ENCODE data around the gene LAMA4. TPM values are rescaled to one million over a fixed set of nuclear protein-coding genes. Genes with fewer than 3 reads are reported as not detected.

Gene LAMA4
- polyA plus RNA-seq, 1 donor from 2014 or later: 0.69 TPM

DNA sequence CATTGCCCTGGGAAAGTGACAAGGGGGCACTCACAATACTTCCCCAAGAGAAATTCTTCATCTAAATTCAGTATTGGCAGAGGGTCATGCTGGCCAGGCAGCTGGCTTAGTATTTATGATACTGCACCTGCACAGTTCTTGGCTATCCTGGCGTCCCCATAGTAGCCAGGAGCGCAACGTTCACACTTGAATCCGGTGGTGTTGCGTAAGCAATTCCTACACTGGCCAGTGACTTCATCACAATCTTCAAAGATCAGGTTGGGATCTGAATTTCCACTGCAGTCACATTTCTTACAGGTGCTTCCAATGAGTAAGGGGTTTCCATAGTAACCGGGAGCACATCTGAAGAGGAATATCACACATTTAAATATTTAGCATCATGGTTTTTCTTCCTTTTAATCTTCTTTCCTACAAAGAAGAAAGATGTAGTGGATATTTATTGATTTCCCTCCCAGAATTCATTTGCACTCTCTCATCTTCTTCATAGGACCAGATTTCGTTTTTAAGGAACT, 62.8 kb downstream of the LAMA4 start:
- Histone ChIP-seq H3F3A (ENCODE audit: insufficient read depth, low read length, poor library complexity, severe bottlenecking) (no peaks in the 10 kb centered on the region), H3K4me3 (ENCODE audit: low read length) (no peak overlapping the region), H3K27me3 (ENCODE audit: insufficient read depth, low read depth, low read length) (no peaks in the 10 kb centered on the region), H3K36me3 (ENCODE audit: insufficient read depth, low read length) (no peaks in the 10 kb centered on the region), H3K9ac (ENCODE audit: low read length) (no peak overlapping the region), H4K20me1 (ENCODE audit: insufficient read depth) (no peaks in the 10 kb centered on the region), H3K79me2 (replicated peaks; ENCODE audit: insufficient read depth, low read length) (no peaks in the 10 kb centered on the region), H3K9me3 (ENCODE audit: low read length) (no peaks in the 10 kb centered on the region), H3K27ac (ENCODE audit: low read length) (no peak overlapping the region), H3K9me2 (ENCODE audit: insufficient read depth, low read length) (no peaks in the 10 kb centered on the region), H2AFZ (ENCODE audit: low read depth, low read length) (no peak overlapping the region), H3K4me2 (ENCODE audit: low read length) (no peak overlapping the region)
- no peak for TF ChIP-seq MXI1 (conservative IDR thresholded peaks at IDR 0.05; ENCODE audit: poor library complexity, severe bottlenecking)
- no peak for TF ChIP-seq EP300 (conservative IDR thresholded peaks at IDR 0.05; ENCODE audit: poor library complexity, severe bottlenecking)
- TF ChIP-seq, protein P1, sequence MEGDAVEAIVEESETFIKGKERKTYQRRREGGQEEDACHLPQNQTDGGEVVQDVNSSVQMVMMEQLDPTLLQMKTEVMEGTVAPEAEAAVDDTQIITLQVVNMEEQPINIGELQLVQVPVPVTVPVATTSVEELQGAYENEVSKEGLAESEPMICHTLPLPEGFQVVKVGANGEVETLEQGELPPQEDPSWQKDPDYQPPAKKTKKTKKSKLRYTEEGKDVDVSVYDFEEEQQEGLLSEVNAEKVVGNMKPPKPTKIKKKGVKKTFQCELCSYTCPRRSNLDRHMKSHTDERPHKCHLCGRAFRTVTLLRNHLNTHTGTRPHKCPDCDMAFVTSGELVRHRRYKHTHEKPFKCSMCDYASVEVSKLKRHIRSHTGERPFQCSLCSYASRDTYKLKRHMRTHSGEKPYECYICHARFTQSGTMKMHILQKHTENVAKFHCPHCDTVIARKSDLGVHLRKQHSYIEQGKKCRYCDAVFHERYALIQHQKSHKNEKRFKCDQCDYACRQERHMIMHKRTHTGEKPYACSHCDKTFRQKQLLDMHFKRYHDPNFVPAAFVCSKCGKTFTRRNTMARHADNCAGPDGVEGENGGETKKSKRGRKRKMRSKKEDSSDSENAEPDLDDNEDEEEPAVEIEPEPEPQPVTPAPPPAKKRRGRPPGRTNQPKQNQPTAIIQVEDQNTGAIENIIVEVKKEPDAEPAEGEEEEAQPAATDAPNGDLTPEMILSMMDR (IDR thresholded peaks at IDR 0.05; ENCODE audit: poor library complexity, severe bottlenecking): no peak
- no peak for TF ChIP-seq POLR2AphosphoS5 (IDR thresholded peaks at IDR 0.05)
- no peak for TF ChIP-seq TAF1 (IDR thresholded peaks at IDR 0.05; ENCODE audit: low read depth)
- TF ChIP-seq RAD21 (conservative IDR thresholded peaks at IDR 0.05): no peak
- no peak for TF ChIP-seq SMC3 (conservative IDR thresholded peaks at IDR 0.05; ENCODE audit: poor library complexity)
- no peak for TF ChIP-seq EZH2 (IDR thresholded peaks at IDR 0.05; ENCODE audit: borderline replicate concordance, insufficient read depth, low read length, poor library complexity, severe bottlenecking)
- TF ChIP-seq, protein P2, sequence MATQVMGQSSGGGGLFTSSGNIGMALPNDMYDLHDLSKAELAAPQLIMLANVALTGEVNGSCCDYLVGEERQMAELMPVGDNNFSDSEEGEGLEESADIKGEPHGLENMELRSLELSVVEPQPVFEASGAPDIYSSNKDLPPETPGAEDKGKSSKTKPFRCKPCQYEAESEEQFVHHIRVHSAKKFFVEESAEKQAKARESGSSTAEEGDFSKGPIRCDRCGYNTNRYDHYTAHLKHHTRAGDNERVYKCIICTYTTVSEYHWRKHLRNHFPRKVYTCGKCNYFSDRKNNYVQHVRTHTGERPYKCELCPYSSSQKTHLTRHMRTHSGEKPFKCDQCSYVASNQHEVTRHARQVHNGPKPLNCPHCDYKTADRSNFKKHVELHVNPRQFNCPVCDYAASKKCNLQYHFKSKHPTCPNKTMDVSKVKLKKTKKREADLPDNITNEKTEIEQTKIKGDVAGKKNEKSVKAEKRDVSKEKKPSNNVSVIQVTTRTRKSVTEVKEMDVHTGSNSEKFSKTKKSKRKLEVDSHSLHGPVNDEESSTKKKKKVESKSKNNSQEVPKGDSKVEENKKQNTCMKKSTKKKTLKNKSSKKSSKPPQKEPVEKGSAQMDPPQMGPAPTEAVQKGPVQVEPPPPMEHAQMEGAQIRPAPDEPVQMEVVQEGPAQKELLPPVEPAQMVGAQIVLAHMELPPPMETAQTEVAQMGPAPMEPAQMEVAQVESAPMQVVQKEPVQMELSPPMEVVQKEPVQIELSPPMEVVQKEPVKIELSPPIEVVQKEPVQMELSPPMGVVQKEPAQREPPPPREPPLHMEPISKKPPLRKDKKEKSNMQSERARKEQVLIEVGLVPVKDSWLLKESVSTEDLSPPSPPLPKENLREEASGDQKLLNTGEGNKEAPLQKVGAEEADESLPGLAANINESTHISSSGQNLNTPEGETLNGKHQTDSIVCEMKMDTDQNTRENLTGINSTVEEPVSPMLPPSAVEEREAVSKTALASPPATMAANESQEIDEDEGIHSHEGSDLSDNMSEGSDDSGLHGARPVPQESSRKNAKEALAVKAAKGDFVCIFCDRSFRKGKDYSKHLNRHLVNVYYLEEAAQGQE (IDR thresholded peaks at IDR 0.05; ENCODE audit: borderline replicate concordance): no peak

DNA sequence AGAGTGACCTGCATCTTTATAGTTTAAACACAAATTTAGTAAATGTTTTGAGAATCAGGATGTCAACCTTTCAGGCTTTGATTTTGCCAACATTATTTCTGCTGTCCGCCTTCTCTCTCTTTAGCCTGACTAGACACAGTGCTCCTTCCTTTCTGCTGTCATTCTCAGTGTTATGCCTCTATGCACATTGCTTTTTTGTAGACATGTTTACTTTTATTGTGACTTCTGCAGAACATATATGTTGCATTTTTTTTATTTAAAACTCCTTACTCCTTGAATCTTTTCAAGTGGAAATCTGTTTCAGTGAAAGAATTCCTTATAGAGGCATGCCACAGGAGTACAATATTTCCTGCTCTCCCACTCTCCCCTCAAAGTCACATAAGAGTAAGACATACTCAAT, 64.2 kb downstream of the LAMA4 start:
- Histone ChIP-seq H3F3A (ENCODE audit: insufficient read depth, low read length, poor library complexity, severe bottlenecking) (no peaks in the 10 kb centered on the region), H3K9ac (ENCODE audit: low read length) (no peak overlapping the region), H3K9me2 (ENCODE audit: insufficient read depth, low read length) (no peaks in the 10 kb centered on the region), H3K9me3 (ENCODE audit: low read length) (no peaks in the 10 kb centered on the region), H3K27me3 (ENCODE audit: insufficient read depth, low read depth, low read length) (no peaks in the 10 kb centered on the region), H3K4me2 (ENCODE audit: low read length) (no peak overlapping the region), H3K79me2 (replicated peaks; ENCODE audit: insufficient read depth, low read length) (no peaks in the 10 kb centered on the region), H2AFZ (ENCODE audit: low read depth, low read length) (no peak overlapping the region), H3K27ac (ENCODE audit: low read length) (no peak overlapping the region), H3K4me3 (ENCODE audit: low read length) (no peak overlapping the region), H3K36me3 (ENCODE audit: insufficient read depth, low read length) (no peaks in the 10 kb centered on the region), H4K20me1 (ENCODE audit: insufficient read depth) (no peaks in the 10 kb centered on the region)
- TF ChIP-seq, protein P2 (IDR thresholded peaks at IDR 0.05; ENCODE audit: borderline replicate concordance): peak; percentile 43
- peak; percentile 87 for TF ChIP-seq EP300 (conservative IDR thresholded peaks at IDR 0.05; ENCODE audit: poor library complexity, severe bottlenecking)
- no peak for TF ChIP-seq RAD21 (conservative IDR thresholded peaks at IDR 0.05)
- peak; percentile 67 for TF ChIP-seq POLR2AphosphoS5 (IDR thresholded peaks at IDR 0.05)
